Loucy (cell line): Measurements from ENCODE around the gene SOST.
"Not testable (repeated sequence)": the region's sequence is repeated elsewhere in the genome, so short reads cannot be mapped to it uniquely, and the experiment has no call there.

Experiments
- H2AFZ ChIP-seq: fragments of 200-600 bp; sonication (generic); 2 replicates; pipeline ENCODE4 v1.6.0; 2016; ENCODE audit warnings: antibody characterized with exemption, mild to moderate bottlenecking, low read length, moderate library complexity
- H3F3A ChIP-seq: fragments of 200-600 bp; 2 replicates; pipeline ENCODE4 v1.6.0; 2016; ENCODE audit warnings: antibody characterized with exemption, low read depth, mild to moderate bottlenecking
- H3K27me3 ChIP-seq: fragments of 200-600 bp; sonication (generic); 2 replicates; pipeline ENCODE4 v1.6.1; 2014; ENCODE audit warnings: low read length, mild to moderate bottlenecking; ENCODE audit not compliant: insufficient read depth, poor library complexity, severe bottlenecking
- H3K36me3 ChIP-seq: fragments of 200-600 bp; sonication (generic); 2 replicates; pipeline ENCODE4 v1.6.1; 2016; ENCODE audit warnings: low read length; ENCODE audit not compliant: insufficient read depth
- H3K4me1 ChIP-seq: fragments of 200-600 bp; sonication (generic); 2 replicates; pipeline ENCODE4 v1.5.1; 2014; ENCODE audit warnings: low read length, mild to moderate bottlenecking; ENCODE audit not compliant: insufficient read depth, poor library complexity, severe bottlenecking
- H3K4me2 ChIP-seq: fragments of 200-600 bp; sonication (generic); 2 replicates; pipeline ENCODE4 v1.6.0; 2014; ENCODE audit warnings: antibody characterized with exemption, low read length, low read depth, mild to moderate bottlenecking; ENCODE audit not compliant: poor library complexity, severe bottlenecking
- H3K4me3 ChIP-seq: fragments of 200-600 bp; sonication (generic); 2 replicates; pipeline ENCODE4 v1.5.1; 2014; ENCODE audit warnings: low read length, mild to moderate bottlenecking, mixed read lengths; ENCODE audit not compliant: poor library complexity, severe bottlenecking
- H3K79me2 ChIP-seq: fragments of 200-600 bp; sonication (generic); 2 replicates; pipeline ENCODE4 v1.6.1; 2014; ENCODE audit warnings: low read length; ENCODE audit not compliant: insufficient read depth
- H3K9ac ChIP-seq: fragments of 200-600 bp; sonication (generic); 2 replicates; pipeline ENCODE4 v1.6.0; 2014; ENCODE audit warnings: mild to moderate bottlenecking, low read depth, low read length, moderate library complexity; ENCODE audit not compliant: poor library complexity, severe bottlenecking
- H3K9me2 ChIP-seq: fragments of 200-600 bp; sonication (generic); replicated peaks from 2 replicates; pipeline ENCODE4 v1.6.1; 2016; ENCODE audit warnings: low read depth, low read length, mixed read lengths
- H3K9me3 ChIP-seq: fragments of 200-600 bp; sonication (generic); 2 replicates; pipeline ENCODE4 v1.6.1; 2014; ENCODE audit warnings: mild to moderate bottlenecking, antibody characterized with exemption, low read length, low read depth; ENCODE audit not compliant: insufficient read depth
- H4K20me1 ChIP-seq: fragments of 200-600 bp; sonication (generic); 2 replicates; pipeline ENCODE4 v1.6.0; 2014; ENCODE audit warnings: antibody characterized with exemption, low read length, mild to moderate bottlenecking; ENCODE audit not compliant: insufficient read depth, poor library complexity, severe bottlenecking
- CTCF ChIP-seq: fragments of 200-600 bp; sonication (generic); conservative IDR thresholded peaks from 2 replicates; pipeline ENCODE4 v1.5.1; 2014; ENCODE audit warnings: mild to moderate bottlenecking, antibody characterized with exemption, low read length
- EZH2phosphoT487 ChIP-seq: fragments of 200-600 bp; IDR thresholded peaks from 2 replicates; pipeline ENCODE4 v1.6.1; 2018; ENCODE audit warnings: antibody characterized with exemption, mild to moderate bottlenecking, moderate library complexity, borderline replicate concordance

Gene SOST

GRCh38 chr17:43801844-43802243 lies 43.3 kb upstream of the SOST start:
- Histone ChIP-seq H3K4me3 (no peak overlapping the region), H3K36me3 (no peaks in the 10 kb centered on the region), H4K20me1 (no peaks in the 10 kb centered on the region), H3K4me1 (no peaks in the 10 kb centered on the region), H3K27me3 (no peaks in the 10 kb centered on the region), H3F3A (no peaks in the 10 kb centered on the region), H3K9me2 (no peaks in the 10 kb centered on the region), H3K4me2 (no peak overlapping the region), H2AFZ (no peak overlapping the region), H3K9ac (no peak overlapping the region), H3K9me3 (no peaks in the 10 kb centered on the region), H3K79me2 (no peaks in the 10 kb centered on the region)
- no peak for TF ChIP-seq CTCF
- no peak for TF ChIP-seq EZH2phosphoT487

- Histone ChIP-seq H3K9me2 (no peaks in the 10 kb centered on the region), H2AFZ (no peak overlapping the region), H3K9me3 (no peaks in the 10 kb centered on the region), H3F3A (no peaks in the 10 kb centered on the region), H3K9ac (no peak overlapping the region), H3K79me2 (no peaks in the 10 kb centered on the region), H3K4me3 (no peak overlapping the region), H3K27me3 (no peaks in the 10 kb centered on the region), H3K4me1 (no peaks in the 10 kb centered on the region), H4K20me1 (no peaks in the 10 kb centered on the region), H3K36me3 (no peaks in the 10 kb centered on the region), H3K4me2 (no peak overlapping the region)
- TF ChIP-seq EZH2phosphoT487: no peak
- no peak for TF ChIP-seq CTCF
Observed at GRCh38 chr17:43800736-43801135, 42.1 kb upstream of the SOST start.

- H3K79me2 ChIP-seq: no peaks in the 10 kb centered on the region
- no peaks in the 10 kb centered on the region for H3K9me2 ChIP-seq
- TF ChIP-seq CTCF (no peak), EZH2phosphoT487 (no peak)
- no peaks in the 10 kb centered on the region for H3K9me3 ChIP-seq
- H2AFZ ChIP-seq: no peak overlapping the region
- H3K4me1 ChIP-seq: no peaks in the 10 kb centered on the region
- no peak overlapping the region for H3K9ac ChIP-seq
- H3K4me3 ChIP-seq: no peak overlapping the region
- H4K20me1 ChIP-seq: no peaks in the 10 kb centered on the region
- H3K36me3 ChIP-seq: no peaks in the 10 kb centered on the region
- H3K27me3 ChIP-seq: no peaks in the 10 kb centered on the region
- H3K4me2 ChIP-seq: no peak overlapping the region
- no peaks in the 10 kb centered on the region for H3F3A ChIP-seq
Observed at GRCh38 chr17:43799047-43799446, 40.5 kb upstream of the SOST start.

GRCh38 chr17:43798024-43798423 lies 39.4 kb upstream of the SOST start:
- H3K27me3 ChIP-seq, H4K20me1 ChIP-seq, H2AFZ ChIP-seq, H3K79me2 ChIP-seq, H3K4me2 ChIP-seq, H3K36me3 ChIP-seq, H3K4me3 ChIP-seq, H3F3A ChIP-seq, H3K4me1 ChIP-seq, H3K9me2 ChIP-seq, H3K9ac ChIP-seq, H3K9me3 ChIP-seq: not testable (repeated sequence)

GRCh38 chr17:43792668-43793067 lies 34.1 kb upstream of the SOST start:
- H3K9ac ChIP-seq, H3K4me3 ChIP-seq, H3K9me3 ChIP-seq, H3F3A ChIP-seq, H3K4me1 ChIP-seq, H2AFZ ChIP-seq, H3K4me2 ChIP-seq, H4K20me1 ChIP-seq, H3K79me2 ChIP-seq, H3K27me3 ChIP-seq, H3K9me2 ChIP-seq, H3K36me3 ChIP-seq: not testable (repeated sequence)
